T-helper 1 cell (primary cell): ENCODE results near the gene ZNF117.
"Not testable (repeated sequence)": the region's sequence is repeated elsewhere in the genome, so short reads cannot be mapped to it uniquely, and the experiment has no call there.

Experiments
- DNase-seq, 5 donors: peaks; one replicate each; pipeline ENCODE4 v3.0.0-alpha.2; 2012 to 2020

The ZNF117 gene

DNA sequence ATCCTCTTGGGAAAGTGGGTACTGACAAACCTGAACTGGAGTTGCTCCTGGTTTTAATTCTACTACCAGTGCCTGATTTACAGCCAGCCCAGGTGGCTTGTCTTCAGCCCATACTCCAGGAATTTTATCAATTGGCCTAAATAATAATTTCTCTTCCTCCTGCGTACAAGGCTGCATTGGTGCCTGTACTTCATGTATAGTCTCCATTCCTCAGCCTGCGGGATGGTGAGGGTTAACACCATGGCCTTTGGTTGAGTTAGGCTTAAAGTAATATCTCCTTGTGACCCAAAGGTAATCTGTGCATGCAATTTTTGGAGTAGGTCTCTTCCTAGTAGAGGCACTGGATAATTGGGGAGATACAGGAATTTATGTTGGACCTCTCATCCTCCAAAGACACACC is 5.5 kb upstream of the ZNF117 start:
- DNase-seq, result no peak

DNA sequence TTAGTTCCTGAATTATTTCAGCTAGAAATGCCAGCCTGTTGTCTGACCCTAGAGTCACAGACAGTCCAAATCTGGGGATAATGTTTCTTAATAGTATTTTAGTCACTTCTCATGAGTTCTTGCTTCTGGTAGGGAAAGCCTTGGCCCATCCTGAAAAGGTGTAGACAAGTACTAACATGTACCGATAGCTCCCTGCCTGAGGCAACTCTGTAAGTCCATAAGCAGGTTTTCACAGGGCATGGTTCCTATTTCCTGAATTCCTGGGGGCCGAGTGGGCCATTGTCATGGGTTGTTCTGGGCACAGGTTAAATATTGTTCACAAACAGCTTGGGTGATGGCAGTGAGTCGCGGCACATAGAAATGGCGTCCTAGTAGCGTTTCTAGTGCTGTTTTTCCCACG is 3.1 kb upstream of the ZNF117 start:
- no peak for DNase-seq

DNA sequence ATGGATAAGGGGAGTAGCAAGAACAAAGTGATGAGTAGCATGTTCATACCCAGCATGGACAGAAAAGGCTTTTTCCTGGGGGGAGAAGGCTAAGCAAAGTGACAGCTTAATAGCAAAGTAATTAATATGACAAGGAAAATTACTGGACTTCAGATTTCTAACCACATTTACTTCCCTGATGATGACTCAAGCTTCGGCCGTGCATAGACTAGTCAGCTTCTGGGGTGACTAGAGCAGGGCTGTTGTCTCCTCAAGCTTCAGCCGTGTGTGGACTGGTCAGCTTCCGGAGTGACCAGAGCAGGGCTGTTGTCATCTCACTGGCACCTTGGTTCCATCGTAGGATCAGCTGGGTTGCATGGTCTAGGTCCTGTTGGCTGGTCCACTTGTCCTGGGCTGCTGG is 2.1 kb upstream of the ZNF117 start:
- DNase-seq, result no peak

DNA sequence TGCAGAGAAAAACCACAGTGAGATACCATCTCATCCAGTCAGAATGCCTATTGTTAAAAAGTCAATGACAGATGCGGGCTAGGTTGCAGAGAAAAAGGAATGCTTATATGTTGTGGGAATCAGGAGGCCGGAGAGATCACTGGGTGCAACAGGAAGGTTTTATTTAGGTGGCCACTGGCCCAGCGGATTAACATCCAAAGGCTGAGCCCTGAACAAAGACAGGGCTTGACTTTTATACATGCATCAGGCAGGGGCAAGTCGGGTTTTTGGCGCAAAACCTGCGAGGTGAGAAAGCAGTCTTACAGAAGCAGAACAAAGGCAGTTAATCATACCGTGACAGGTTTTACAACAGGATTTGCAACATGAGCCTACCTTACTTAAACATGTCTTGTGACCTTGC is 620 bp downstream of the ZNF117 start:
- DNase-seq, result no peak

DNA sequence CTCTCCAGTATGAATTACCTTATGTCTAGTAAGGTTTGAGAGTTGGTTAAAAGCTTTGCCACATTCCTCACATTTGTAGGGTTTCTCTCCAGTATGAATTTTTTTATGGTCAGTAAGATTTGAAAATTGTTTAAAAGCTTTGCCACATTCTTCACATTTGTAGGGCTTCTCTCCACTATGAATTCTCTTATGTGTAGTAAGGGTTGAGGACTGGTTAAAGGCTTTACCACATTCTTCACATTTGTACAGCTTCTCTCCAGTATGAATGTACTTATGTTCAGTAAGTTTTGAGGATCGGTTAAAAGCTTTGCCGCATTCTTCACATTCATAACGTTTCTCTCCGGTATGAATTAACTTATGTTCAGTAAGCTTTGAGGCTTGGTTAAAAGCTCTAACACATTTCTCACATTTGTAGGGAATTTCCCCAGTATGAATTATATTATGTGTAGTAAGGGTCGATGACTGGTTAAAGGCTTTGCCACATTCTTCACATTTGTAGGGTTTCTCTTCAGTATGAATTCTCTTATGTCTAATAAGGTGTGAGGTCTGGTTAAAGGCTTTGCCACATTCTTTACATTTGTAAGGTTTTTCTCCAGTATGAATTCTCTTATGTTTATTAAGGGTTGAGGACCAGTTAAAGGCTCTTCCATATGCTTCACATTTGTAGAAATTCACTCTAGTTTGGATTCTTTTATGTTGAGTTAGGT is 12.2 kb downstream of the ZNF117 start:
- DNase-seq, result no peak

DNA sequence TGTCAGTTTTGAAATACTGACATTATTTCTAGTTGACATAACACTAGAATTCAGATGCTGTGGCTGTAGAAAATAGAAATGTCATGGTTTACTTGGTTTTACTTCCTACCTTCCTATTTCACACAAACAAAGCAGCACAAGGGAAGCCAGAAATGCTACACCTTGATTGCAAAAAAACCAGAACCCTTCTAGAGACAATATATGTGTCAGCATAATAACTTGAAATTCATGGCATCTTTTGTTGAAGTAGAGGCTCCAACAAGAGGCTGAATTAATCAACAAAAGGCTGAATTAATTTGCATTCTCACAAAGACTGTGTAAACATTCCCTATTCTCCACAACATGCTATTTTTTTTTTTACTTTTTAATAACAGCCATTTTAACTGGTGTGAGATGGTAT is 25.2 kb downstream of the ZNF117 start:
- DNase-seq, result no peak

DNA sequence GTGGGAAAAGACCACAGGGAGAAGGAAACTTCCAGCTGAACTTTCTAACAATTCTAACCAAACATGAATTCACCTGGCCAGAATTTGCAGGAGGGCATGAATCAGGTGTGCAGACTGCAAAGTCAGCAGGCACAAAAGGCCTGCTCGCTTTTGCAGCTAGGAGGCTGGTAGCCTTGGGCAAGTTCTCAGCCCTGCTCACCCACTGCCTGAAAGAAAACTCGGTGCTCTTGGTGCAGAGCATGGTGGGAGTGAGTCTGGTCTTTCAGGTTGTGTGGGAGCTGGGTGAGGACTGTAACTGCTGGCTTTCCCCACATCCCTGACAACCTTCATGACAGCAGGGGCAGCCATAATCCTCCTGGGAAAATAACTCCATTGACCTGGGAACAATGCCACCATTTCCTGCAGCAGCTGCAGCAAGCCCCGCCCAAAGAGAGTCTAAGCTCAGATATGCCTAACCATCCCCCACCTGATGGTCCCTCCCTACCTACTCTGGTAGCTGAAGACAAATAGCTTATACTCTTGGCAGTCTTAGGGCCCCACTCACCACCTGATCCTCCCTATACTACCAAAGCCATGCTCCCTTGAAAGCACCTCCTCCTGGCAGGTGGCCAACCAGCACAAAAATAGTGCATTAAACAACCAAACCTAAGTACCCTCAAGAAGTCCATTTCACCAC is 31.6 kb downstream of the ZNF117 start:
- DNase-seq, result no peak

DNA sequence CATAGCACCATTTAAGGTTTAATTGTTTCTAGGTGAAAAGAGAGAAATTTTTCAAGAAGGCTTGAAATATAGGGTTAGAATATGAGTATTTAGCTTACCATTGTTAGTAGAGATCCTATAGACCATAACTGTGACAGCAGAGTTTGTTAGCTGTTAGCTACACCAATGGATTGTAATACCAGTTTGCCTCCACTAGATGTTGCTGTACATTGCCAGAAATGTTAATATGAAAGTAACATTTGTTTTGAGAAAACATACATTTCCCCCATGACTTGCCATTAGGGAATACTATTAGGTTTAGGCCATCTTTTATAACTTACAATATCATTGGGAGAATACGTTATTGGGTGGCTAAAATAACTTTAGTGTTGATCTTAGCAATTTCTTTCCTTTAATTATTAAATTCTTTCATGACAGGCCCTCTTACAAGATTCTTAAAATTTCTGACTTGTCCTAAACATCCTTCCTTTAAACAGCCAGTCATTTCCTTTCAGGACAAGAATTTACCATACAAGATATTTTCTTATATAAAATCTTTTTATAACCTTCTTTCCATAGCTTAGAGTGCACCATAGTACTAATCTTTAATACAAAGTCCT is 39.5 kb downstream of the ZNF117 start:
- DNase-seq, result peak in 1 of 5 donors; percentile 24

DNA sequence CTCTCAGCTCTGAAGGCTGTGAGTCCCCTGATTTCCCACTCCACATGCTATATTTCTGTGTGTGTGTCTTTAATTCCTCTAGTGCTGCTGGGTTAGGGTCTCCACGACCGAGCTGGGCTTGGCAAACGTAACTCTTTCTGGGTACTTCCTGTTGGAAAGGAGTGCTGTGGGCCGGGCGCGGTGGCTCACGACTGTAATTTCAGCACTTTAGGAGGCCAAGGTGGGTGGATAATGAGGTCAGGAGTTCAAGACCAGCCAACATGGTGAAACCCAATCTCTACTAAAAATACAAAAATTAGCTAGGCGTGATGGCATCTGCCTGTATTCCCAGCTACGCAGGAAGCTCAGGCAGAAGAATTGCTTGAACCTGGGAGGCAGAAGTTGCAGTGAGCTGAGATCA is 40.2 kb downstream of the ZNF117 start:
- DNase-seq, result not testable (repeated sequence)

DNA sequence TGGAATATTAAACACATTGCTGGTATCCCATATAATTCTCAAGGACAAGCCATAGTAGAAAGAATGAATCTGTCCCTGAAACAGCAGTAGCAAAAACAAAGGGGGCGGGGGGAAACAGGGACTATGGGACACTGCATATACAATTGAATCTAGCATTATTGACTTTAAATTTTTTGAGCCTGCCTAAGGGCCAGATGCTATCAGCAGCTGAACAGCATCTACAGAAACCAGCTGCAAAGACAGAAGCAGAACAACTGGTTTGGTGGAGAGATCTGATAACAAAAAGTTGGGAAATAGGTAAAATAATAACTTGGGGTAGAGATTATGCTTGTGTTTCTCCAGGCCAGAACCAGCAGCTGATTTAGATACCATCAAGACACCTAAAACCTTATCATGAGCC is 42.1 kb downstream of the ZNF117 start:
- DNase-seq, result not testable (repeated sequence)

DNA sequence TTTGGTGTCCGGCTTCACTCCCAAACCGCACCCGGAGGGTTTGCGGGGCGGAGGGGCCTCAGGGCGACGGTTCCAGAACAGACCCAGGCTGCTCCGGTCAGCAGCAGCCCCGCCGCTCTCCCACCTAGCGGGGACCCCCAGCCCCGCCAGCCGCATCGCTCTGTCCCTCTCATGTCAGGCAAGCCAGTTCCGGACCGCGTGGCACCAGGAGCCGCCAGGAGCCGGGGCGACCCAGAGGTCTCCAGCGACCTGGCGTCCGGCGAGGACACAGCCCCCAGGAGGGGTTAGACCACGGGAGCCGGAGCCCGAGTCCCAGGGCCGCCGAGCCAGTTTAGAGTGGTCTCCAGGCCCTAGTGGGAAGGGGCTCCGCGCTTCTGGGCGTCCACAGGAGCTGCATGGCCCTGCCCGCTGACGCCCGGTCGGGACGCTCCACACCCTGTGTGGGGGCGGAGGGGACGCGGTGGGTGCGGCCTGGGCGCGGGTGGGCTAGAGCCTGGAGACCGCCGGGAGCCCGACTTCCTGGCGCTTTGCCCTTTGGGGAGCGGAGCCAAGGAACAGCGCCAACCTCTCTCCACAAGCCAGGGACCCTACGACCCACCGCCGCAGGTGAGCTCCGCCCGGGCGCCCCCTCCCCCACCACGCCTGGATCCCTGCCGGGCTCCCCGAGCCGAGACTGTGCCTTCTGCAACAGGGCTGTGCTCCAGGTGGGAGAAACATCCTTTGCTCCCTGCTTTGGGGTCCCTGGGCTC is 43.4 kb downstream of the ZNF117 start:
- DNase-seq, result no peak

DNA sequence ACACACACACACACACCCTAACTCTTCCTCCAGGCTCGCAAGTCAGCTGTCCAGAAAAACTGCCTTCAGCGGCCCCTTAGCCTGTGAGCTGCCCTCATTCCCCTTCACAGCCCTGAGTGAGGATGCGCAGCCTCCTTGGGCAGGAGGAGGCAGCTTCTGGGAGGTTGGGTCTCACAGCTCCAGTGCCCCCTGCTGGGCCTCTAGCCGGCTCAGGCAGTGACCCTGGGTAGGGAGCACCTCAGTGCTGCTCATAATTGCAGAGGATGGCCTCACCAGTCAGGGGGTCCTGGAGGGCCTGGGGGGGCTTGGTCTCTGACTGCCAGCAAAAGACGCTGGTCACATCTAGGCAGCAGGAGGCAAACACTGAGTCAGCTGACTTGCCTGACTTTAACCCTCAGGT is 44.1 kb downstream of the ZNF117 start:
- no peak for DNase-seq

DNA sequence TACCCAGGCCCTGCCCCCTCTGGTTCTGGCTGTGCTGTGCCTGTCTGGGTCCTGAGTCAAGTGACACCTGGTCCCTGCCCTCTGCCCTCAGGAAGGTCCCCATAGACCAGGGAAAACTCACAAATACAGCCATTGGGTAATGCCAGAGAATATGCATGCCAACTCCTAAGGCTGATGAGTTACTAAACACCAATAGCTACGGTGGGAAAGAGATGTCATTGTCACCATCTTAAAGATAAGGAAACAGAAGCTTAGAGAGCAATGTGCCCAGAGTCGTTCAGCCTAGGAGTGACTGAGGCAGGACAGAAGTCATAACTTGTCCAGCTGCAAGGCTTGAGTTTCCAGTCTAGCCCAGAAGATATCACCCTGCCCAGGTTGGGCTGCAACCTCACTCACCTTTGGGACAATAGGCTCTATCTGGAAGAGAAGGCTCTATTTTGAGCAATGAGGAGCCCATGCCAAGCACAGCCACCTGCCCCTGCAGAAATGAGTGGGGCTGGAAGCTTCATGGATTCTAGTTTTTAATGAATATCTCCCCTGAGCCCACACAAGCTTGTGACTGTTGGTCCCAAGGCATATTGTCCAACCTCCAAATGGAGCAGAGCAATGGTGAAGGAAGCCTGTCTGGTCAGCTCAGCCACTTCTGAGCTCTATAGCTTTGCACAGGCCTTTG is 45.2 kb downstream of the ZNF117 start:
- DNase-seq, result no peak

DNA sequence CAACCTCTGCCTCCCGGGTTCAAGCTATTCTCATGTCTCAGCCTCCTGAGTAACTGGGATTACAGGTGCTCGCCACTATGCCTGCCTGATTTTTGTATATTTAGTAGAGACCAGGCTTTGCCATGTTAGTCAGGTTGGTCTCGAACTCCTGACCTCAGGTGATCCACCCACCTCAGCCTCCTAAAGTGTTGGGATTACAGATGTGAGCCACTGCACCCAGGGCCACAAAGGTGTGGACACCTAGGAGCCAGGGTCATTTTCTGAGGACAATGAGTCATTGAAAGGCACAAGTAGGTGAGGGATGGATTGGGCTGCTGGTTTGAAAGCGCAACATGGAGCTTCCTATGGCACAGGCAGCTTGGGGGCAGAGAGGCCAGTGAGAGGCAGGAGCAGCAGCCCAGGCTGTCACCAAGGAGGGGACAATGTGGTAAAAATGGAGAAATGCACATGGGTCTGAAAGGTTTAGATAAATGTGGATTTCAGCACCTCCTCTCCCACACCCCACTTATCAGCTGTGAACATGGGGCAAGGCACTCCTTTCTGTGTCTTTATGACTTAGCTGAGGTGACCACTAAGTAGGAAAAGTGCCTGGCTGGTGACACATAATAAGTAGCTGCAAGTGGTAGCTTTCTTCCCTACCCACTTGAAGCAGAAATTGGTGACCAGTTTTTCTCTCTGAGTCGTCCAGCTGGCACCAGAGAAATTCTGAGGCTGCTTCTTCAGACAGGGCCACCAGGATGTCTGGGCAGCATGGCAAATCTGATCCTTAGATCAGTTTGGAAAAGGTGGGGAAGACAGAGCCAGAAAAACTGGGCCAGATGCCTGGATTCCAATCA is 46.0 kb downstream of the ZNF117 start:
- DNase-seq, result not testable (repeated sequence)

DNA sequence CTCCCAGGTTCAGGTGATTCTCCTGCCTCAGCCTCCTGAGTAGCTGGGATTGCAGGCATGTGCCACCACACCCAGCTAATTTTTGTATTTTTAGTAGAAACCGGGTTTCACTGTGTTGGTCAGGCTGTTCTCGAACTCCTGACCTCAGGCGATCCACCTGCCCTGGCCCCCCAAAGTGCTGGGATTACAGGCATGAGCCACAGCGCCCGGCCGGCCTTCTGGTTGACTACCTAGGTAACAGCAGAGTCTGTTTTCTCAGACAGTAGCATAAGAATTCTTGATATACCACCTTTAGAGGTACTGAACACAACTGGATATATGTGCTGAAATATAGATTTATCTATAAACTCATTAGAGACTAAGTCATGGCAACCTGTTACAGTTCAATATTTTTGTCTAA is 50.8 kb downstream of the ZNF117 start:
- DNase-seq, result not testable (repeated sequence)

DNA sequence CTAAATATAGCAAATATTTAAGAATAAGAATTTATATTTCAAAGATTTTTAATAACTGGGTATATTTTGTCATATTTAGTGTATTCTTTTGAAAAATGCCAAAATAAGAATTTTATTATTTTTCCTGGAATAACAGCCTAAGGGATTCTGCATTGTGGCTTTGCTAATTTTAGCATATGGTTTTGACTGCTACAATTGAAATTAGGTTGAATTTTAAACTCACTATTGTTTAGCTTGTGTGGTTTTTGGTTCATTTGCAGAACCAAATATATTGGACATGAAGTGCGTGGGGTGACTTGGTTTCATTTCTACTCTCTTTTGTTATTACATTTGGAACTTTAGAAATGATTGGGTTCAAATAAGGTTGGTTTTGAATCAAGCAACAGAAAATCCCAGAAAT is 52.3 kb downstream of the ZNF117 start:
- no peak for DNase-seq

DNA sequence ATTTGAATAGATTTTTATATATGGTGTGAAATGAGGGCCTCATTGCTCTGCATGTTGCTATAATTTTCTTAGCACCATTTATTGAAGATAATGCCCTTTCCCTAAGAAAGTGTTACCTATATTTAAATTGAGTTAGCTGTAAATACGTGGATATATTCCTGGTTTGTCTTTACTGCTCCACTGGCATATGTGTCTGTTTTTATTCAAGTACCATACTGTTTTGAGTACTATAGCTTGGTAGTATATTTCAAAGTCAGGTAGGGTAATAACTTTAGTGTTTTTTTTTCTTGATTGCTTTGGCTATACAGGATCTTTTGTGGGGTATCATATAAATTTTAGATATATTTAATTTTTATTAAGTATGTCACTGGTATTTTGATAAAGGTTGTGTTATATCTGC is 56.4 kb downstream of the ZNF117 start:
- no peak for DNase-seq

DNA sequence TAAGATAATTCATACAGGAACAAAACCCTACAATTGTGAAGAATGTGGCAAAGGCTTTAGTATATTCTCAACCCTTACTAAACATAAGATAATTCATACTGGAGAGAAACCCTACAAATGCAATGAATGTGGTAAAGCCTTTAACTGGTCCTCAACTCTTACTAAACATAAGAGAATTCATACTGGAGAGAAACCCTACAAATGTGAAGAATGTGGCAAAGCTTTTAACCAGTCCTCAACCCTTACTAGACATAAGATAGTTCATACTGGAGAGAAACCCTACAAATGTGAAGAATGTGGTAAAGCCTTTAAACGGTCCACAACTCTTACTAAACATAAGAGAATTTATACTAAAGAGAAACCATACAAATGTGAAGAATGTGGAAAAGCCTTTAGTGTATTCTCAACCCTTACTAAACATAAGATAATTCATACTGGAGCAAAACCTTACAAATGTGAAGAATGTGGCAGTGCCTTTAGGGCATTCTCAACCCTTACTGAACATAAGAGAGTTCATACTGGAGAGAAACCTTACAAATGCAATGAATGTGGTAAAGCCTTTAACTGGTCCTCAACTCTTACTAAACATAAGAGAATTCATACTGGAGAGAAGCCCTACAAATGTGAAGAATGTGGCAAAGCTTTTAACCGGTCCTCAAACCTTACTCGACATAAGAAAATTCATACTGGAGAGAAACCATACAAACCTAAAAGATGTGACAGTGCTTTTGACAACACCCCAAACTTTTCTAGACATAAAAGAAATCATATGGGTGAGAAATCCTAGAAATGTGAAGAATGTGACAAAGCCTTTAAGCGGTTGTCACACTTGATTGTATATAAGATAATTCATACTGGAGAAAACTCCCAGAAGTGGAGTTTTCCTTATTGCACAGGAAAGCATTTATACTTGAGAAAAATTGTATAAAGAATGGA is 62.3 kb downstream of the ZNF117 start:
- not testable (repeated sequence) for DNase-seq
